GM23338 (cell line): Measurements from ENCODE around the gene SNRNP48. TPM values are rescaled to one million over a fixed set of nuclear protein-coding genes. Genes with fewer than 3 reads are reported as not detected.

Experiments used
- ATAC-seq: fragments of 200-7000 bp; cut with Tn5 transposase; 3 replicates; pipeline ENCODE4 v1.9.1; 2020
- DNase-seq: peaks from one replicate; pipeline ENCODE4 v3.0.0-alpha.2; 2015; ENCODE audit warnings: low spot score
- H2AFZ ChIP-seq: fragments of 200-600 bp; sonication (generic); 2 replicates; pipeline ENCODE4 v1.8.0; 2016; ENCODE audit warnings: antibody characterized with exemption, mild to moderate bottlenecking, moderate library complexity
- H3F3A ChIP-seq: fragments of 200-600 bp; sonication (generic); replicated peaks from 2 replicates; pipeline ENCODE4 v1.8.0; 2017; ENCODE audit warnings: antibody characterized with exemption, mixed run types, low read depth
- H3K27ac ChIP-seq: fragments of 200-600 bp; sonication (generic); 2 replicates; pipeline ENCODE4 v1.6.1; 2016; ENCODE audit warnings: low read depth
- H3K27me3 ChIP-seq: fragments of 200-600 bp; sonication (generic); 2 replicates; pipeline ENCODE4 v1.8.0; 2016; ENCODE audit warnings: mild to moderate bottlenecking, mixed run types, moderate library complexity; ENCODE audit not compliant: insufficient read depth
- H3K36me3 ChIP-seq: fragments of 200-600 bp; sonication (generic); 2 replicates; pipeline ENCODE4 v1.8.0; 2016; ENCODE audit warnings: mild to moderate bottlenecking; ENCODE audit not compliant: insufficient read depth
- H3K4me1 ChIP-seq: fragments of 200-600 bp; sonication (generic); 2 replicates; pipeline ENCODE4 v1.8.0; 2016; ENCODE audit warnings: mild to moderate bottlenecking, moderate library complexity; ENCODE audit not compliant: insufficient read depth
- H3K4me2 ChIP-seq: fragments of 200-600 bp; sonication (generic); 2 replicates; pipeline ENCODE4 v1.7.1; 2017; ENCODE audit warnings: mixed run types
- H3K4me3 ChIP-seq: fragments of 200-600 bp; sonication (generic); 2 replicates; pipeline ENCODE4 v1.6.1; 2016; ENCODE audit warnings: mixed run types
- H3K79me2 ChIP-seq: fragments of 200-600 bp; sonication (generic); replicated peaks from 2 replicates; pipeline ENCODE4 v1.8.0; 2017; ENCODE audit warnings: mild to moderate bottlenecking; ENCODE audit not compliant: insufficient read depth
- H3K9me2 ChIP-seq: fragments of 200-600 bp; sonication (generic); 2 replicates; pipeline ENCODE4 v1.8.0; 2017; ENCODE audit not compliant: insufficient read depth
- H4K20me1 ChIP-seq: fragments of 200-600 bp; sonication (generic); replicated peaks from 2 replicates; pipeline ENCODE4 v1.8.0; 2017; ENCODE audit warnings: mild to moderate bottlenecking; ENCODE audit not compliant: insufficient read depth
- H3K27ac Mint-ChIP-seq: 2 replicates; pipeline ENCODE4 v1.8.0; 2020; ENCODE audit warnings: inconsistent platforms, mild to moderate bottlenecking, moderate library complexity, mixed read lengths
- H3K27me3 Mint-ChIP-seq: 3 replicates; pipeline ENCODE4 v1.8.0; 2022; ENCODE audit warnings: low read depth, mild to moderate bottlenecking, moderate library complexity, mixed read lengths, inconsistent platforms; ENCODE audit not compliant: insufficient read depth, poor library complexity
- H3K36me3 Mint-ChIP-seq: 3 replicates; pipeline ENCODE4 v1.8.0; 2021; ENCODE audit warnings: low read depth, mild to moderate bottlenecking, inconsistent platforms, moderate library complexity, mixed read lengths
- H3K4me1 Mint-ChIP-seq: 3 replicates; pipeline ENCODE4 v1.8.0; 2020; ENCODE audit warnings: mild to moderate bottlenecking, inconsistent platforms, mixed read lengths
- H3K4me3 Mint-ChIP-seq: 3 replicates; pipeline ENCODE4 v1.8.0; 2021; ENCODE audit warnings: moderate library complexity, mild to moderate bottlenecking, inconsistent platforms, mixed read lengths
- H3K9me3 Mint-ChIP-seq: 3 replicates; pipeline ENCODE4 v1.8.0; 2020; ENCODE audit warnings: moderate library complexity, mild to moderate bottlenecking, inconsistent platforms, mixed read lengths
- CREB1 ChIP-seq: fragments of 250-450 bp; sonication (Bioruptor Pico); IDR thresholded peaks from 2 replicates; pipeline ENCODE4 v1.5.0; 2020; ENCODE audit warnings: low read depth, mild to moderate bottlenecking, moderate library complexity
- EZH2 ChIP-seq: fragments of 200-600 bp; sonication (generic); IDR thresholded peaks from one replicate; pipeline ENCODE4 v1.8.0; 2017; ENCODE audit warnings: antibody characterized with exemption, mild to moderate bottlenecking, low read depth; ENCODE audit not compliant: unreplicated experiment
- EZH2phosphoT487 ChIP-seq: fragments of 200-600 bp; sonication (generic); IDR thresholded peaks from one replicate; pipeline ENCODE4 v1.8.1; 2018; ENCODE audit warnings: antibody characterized with exemption; ENCODE audit not compliant: unreplicated experiment
- JUNB ChIP-seq: IDR thresholded peaks from one replicate; pipeline ENCODE4 v1.6.1; 2016; ENCODE audit warnings: antibody characterized with exemption; ENCODE audit not compliant: unreplicated experiment
- NANOG ChIP-seq: IDR thresholded peaks from 2 replicates; pipeline ENCODE4 v1.6.1; 2016; ENCODE audit warnings: antibody characterized with exemption, borderline replicate concordance
- POLR2AphosphoS5 ChIP-seq: IDR thresholded peaks from 2 replicates; pipeline ENCODE4 v1.6.1; 2016; ENCODE audit warnings: antibody characterized with exemption, low read depth
- STAT1 ChIP-seq: IDR thresholded peaks from one replicate; pipeline ENCODE4 v1.6.1; 2016; ENCODE audit warnings: antibody characterized with exemption; ENCODE audit not compliant: unreplicated experiment
- ZNF114 ChIP-seq: fragments of 250-450 bp; sonication (Bioruptor Pico); IDR thresholded peaks from 2 replicates; pipeline ENCODE4 v1.5.0; 2020; ENCODE audit warnings: mild to moderate bottlenecking, moderate library complexity
- ZNF331 ChIP-seq: fragments of 250-450 bp; sonication (Bioruptor Pico); IDR thresholded peaks from 2 replicates; pipeline ENCODE4 v1.5.0; 2020; ENCODE audit warnings: low read depth, mild to moderate bottlenecking, moderate library complexity
- polyA plus RNA-seq: library from polyadenylated mRNA; unstranded; fragments of >200 nt; fragmentation: Nextera tagmentation; extraction: Ambion mirVana; gene quantifications from 2 replicates; pipeline ENCODE4 v1.2.1, GENCODE V29; 2016
- total RNA-seq: library from RNA; depleted of rRNA; stranded (reverse); fragments of >200 nt; shearing (Covaris generic); gene quantifications from 2 replicates; pipeline ENCODE4 v1.2.3, GENCODE V29; 2014
- TF ChIP-seq, protein P1 (sequence below): IDR thresholded peaks from one replicate; pipeline ENCODE4 v1.6.1; 2018; ENCODE audit warnings: antibody characterized with exemption; ENCODE audit not compliant: unreplicated experiment
- TF ChIP-seq, protein P2 (sequence below): fragments of 250-450 bp; sonication (Bioruptor Pico); IDR thresholded peaks from 2 replicates; pipeline ENCODE4 v1.5.0; 2020; ENCODE audit warnings: mild to moderate bottlenecking, moderate library complexity
- TF ChIP-seq, protein P3 (sequence below): IDR thresholded peaks from 2 replicates; pipeline ENCODE4 v1.6.1; 2016; ENCODE audit warnings: antibody characterized with exemption
- TF ChIP-seq, protein P4 (sequence below), 2 experiments: fragments of 200-600 bp in 1 of 2; sonication (generic) in 1 of 2; conservative IDR thresholded peaks; 2 replicates each; pipeline versions ENCODE4 v1.5.1 to v1.6.1; 2016 to 2017; ENCODE audit warnings: antibody characterized with exemption in 2 of 2, low read depth in 2 of 2, mild to moderate bottlenecking in 2 of 2, moderate library complexity in 1 of 2

Gene SNRNP48
- total and polyA plus RNA-seq, 2 experiments from 2014 or later, result 17.2 to 23.9 TPM

DNA sequence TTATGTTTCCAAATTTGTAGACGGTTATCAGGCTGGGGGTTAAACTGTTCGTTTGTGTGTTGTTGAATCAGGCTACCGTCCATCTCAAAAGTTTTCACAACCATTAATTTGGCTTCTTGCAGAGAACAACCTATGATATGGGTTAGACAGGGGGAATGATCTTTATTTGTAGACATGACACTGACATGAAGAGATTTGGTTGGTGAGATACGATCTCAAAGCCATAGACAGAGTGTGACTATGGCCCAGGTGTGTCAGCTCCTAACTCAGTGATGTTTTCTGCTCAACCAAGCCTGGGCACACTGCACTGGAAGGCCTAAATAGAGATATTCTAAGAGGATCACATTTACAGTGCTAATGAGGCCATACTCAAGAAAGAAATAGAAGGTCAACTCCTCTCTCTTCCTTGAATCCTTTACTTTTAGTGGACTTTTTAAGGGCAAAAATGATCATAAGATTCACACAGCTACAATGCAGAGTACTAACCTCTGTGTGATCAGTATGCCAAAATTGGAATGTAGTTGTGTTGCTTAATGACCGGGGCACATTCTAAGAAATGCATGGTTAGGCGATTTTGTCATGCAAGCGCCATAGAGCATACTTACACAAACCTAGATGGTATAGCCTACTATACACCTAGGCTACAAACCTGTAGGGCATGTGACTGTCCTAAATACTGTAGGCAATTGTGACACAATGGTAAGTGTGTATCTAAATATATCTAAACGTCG lies 17.6 kb upstream of the SNRNP48 start:
- no peaks in the 10 kb centered on the region for H3K27me3 Mint-ChIP-seq
- TF ChIP-seq JUNB (no peak), CREB1 (no peak), NANOG (no peak), POLR2AphosphoS5 (no peak), EZH2phosphoT487 (no peak), STAT1 (no peak), EZH2 (no peak), ZNF331 (CRISPR knock-in tag) (no peak), ZNF114 (CRISPR knock-in tag) (no peak)
- TF ChIP-seq, protein P1, sequence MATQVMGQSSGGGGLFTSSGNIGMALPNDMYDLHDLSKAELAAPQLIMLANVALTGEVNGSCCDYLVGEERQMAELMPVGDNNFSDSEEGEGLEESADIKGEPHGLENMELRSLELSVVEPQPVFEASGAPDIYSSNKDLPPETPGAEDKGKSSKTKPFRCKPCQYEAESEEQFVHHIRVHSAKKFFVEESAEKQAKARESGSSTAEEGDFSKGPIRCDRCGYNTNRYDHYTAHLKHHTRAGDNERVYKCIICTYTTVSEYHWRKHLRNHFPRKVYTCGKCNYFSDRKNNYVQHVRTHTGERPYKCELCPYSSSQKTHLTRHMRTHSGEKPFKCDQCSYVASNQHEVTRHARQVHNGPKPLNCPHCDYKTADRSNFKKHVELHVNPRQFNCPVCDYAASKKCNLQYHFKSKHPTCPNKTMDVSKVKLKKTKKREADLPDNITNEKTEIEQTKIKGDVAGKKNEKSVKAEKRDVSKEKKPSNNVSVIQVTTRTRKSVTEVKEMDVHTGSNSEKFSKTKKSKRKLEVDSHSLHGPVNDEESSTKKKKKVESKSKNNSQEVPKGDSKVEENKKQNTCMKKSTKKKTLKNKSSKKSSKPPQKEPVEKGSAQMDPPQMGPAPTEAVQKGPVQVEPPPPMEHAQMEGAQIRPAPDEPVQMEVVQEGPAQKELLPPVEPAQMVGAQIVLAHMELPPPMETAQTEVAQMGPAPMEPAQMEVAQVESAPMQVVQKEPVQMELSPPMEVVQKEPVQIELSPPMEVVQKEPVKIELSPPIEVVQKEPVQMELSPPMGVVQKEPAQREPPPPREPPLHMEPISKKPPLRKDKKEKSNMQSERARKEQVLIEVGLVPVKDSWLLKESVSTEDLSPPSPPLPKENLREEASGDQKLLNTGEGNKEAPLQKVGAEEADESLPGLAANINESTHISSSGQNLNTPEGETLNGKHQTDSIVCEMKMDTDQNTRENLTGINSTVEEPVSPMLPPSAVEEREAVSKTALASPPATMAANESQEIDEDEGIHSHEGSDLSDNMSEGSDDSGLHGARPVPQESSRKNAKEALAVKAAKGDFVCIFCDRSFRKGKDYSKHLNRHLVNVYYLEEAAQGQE, result no peak
- TF ChIP-seq, protein P2, sequence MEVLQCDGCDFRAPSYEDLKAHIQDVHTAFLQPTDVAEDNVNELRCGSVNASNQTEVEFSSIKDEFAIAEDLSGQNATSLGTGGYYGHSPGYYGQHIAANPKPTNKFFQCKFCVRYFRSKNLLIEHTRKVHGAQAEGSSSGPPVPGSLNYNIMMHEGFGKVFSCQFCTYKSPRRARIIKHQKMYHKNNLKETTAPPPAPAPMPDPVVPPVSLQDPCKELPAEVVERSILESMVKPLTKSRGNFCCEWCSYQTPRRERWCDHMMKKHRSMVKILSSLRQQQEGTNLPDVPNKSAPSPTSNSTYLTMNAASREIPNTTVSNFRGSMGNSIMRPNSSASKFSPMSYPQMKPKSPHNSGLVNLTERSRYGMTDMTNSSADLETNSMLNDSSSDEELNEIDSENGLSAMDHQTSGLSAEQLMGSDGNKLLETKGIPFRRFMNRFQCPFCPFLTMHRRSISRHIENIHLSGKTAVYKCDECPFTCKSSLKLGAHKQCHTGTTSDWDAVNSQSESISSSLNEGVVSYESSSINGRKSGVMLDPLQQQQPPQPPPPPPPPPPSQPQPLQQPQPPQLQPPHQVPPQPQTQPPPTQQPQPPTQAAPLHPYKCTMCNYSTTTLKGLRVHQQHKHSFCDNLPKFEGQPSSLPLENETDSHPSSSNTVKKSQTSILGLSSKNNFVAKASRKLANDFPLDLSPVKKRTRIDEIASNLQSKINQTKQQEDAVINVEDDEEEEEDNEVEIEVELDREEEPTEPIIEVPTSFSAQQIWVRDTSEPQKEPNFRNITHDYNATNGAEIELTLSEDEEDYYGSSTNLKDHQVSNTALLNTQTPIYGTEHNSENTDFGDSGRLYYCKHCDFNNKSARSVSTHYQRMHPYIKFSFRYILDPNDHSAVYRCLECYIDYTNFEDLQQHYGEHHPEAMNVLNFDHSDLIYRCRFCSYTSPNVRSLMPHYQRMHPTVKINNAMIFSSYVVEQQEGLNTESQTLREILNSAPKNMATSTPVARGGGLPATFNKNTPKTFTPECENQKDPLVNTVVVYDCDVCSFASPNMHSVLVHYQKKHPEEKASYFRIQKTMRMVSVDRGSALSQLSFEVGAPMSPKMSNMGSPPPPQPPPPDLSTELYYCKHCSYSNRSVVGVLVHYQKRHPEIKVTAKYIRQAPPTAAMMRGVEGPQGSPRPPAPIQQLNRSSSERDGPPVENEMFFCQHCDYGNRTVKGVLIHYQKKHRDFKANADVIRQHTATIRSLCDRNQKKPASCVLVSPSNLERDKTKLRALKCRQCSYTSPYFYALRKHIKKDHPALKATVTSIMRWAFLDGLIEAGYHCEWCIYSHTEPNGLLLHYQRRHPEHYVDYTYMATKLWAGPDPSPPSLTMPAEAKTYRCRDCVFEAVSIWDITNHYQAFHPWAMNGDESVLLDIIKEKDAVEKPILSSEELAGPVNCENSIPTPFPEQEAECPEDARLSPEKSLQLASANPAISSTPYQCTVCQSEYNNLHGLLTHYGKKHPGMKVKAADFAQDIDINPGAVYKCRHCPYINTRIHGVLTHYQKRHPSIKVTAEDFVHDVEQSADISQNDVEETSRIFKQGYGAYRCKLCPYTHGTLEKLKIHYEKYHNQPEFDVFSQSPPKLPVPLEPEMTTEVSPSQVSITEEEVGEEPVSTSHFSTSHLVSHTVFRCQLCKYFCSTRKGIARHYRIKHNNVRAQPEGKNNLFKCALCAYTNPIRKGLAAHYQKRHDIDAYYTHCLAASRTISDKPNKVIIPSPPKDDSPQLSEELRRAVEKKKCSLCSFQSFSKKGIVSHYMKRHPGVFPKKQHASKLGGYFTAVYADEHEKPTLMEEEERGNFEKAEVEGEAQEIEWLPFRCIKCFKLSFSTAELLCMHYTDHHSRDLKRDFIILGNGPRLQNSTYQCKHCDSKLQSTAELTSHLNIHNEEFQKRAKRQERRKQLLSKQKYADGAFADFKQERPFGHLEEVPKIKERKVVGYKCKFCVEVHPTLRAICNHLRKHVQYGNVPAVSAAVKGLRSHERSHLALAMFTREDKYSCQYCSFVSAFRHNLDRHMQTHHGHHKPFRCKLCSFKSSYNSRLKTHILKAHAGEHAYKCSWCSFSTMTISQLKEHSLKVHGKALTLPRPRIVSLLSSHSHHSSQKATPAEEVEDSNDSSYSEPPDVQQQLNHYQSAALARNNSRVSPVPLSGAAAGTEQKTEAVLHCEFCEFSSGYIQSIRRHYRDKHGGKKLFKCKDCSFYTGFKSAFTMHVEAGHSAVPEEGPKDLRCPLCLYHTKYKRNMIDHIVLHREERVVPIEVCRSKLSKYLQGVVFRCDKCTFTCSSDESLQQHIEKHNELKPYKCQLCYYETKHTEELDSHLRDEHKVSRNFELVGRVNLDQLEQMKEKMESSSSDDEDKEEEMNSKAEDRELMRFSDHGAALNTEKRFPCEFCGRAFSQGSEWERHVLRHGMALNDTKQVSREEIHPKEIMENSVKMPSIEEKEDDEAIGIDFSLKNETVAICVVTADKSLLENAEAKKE (CRISPR knock-in tag), result no peak
- TF ChIP-seq, protein P3, sequence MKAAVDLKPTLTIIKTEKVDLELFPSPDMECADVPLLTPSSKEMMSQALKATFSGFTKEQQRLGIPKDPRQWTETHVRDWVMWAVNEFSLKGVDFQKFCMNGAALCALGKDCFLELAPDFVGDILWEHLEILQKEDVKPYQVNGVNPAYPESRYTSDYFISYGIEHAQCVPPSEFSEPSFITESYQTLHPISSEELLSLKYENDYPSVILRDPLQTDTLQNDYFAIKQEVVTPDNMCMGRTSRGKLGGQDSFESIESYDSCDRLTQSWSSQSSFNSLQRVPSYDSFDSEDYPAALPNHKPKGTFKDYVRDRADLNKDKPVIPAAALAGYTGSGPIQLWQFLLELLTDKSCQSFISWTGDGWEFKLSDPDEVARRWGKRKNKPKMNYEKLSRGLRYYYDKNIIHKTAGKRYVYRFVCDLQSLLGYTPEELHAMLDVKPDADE, result no peak
- TF ChIP-seq, protein P4, sequence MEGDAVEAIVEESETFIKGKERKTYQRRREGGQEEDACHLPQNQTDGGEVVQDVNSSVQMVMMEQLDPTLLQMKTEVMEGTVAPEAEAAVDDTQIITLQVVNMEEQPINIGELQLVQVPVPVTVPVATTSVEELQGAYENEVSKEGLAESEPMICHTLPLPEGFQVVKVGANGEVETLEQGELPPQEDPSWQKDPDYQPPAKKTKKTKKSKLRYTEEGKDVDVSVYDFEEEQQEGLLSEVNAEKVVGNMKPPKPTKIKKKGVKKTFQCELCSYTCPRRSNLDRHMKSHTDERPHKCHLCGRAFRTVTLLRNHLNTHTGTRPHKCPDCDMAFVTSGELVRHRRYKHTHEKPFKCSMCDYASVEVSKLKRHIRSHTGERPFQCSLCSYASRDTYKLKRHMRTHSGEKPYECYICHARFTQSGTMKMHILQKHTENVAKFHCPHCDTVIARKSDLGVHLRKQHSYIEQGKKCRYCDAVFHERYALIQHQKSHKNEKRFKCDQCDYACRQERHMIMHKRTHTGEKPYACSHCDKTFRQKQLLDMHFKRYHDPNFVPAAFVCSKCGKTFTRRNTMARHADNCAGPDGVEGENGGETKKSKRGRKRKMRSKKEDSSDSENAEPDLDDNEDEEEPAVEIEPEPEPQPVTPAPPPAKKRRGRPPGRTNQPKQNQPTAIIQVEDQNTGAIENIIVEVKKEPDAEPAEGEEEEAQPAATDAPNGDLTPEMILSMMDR (conservative IDR thresholded peaks at IDR 0.05; ENCODE audit: low read depth in 2 of 2), result no peak
- peaks cover 35% of the 10 kb centered on the region; the same call in 1 of the 2 replicates for H3K36me3 ChIP-seq

More for the DNA sequence above, 17.6 kb upstream of the SNRNP48 start:
- Histone ChIP-seq H4K20me1 (0 out of 2 replicates have a peak, but pooled peaks cover 2% of the 10 kb centered on the region), H3F3A (no peaks in the 10 kb centered on the region), H3K27ac (no peak overlapping the region), H3K4me2 (no peak overlapping the region), H3K27me3 (no peaks in the 10 kb centered on the region), H3K79me2 (no peaks in the 10 kb centered on the region), H3K4me3 (no peak overlapping the region), H2AFZ (no peak overlapping the region), H3K9me2 (no peaks in the 10 kb centered on the region), H3K4me1 (no peaks in the 10 kb centered on the region)
- DNase-seq (no peak), ATAC-seq (no peak)
- Mint-ChIP-seq H3K4me1 (no peaks in the 10 kb centered on the region), H3K27ac (no peak overlapping the region), H3K9me3 (no peaks in the 10 kb centered on the region), H3K36me3 (peaks cover 65% of the 10 kb centered on the region), H3K4me3 (no peak overlapping the region)
